Amniotic stem cell (primary cell): Measurements from ENCODE around the gene ZNF254.
"Not testable (repeated sequence)": the region's sequence is repeated elsewhere in the genome, so short reads cannot be mapped to it uniquely, and the experiment has no call there.

Experiments
- DNase-seq: peaks from one replicate; lab custom pipeline; 2025; lab: John Stamatoyannopoulos, UW

The ZNF254 gene

DNA sequence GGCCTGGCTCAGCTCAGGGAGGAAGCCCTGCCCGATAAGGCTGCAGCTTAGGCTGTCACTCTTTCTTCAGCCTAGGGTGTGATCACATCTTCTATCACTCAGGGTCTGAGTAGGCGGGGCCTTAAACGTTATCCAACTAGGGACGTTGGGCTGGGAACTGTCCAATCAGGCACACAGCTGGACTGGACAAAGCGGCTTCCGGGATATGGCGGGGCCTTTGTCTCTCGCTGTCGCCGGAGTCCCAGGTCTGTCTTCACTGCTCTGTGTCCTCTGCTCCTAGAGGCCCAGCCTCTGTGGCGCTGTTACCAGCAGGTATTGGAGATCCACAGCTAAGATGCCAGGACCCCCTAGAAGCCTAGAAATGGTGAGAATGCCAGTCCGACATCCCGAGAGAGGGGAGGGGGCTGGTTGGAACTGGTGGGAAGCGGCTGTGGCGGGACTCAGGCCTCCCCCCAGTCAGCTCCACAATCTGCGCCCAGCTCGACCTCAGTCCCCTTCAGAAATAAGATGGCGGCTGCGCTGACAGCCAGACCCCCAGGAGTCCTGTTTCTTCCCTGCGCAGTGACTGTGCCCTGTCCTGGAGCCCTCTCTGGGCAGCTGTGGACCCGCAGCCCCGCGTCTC, at the start of gene ZNF254:
ZNF254 (plus strand) TSS at position 214 of the 622 bp plus-strand sequence; CDS start at position 335, 121 bp downstream.
- DNase-seq: peak; percentile 93

DNA sequence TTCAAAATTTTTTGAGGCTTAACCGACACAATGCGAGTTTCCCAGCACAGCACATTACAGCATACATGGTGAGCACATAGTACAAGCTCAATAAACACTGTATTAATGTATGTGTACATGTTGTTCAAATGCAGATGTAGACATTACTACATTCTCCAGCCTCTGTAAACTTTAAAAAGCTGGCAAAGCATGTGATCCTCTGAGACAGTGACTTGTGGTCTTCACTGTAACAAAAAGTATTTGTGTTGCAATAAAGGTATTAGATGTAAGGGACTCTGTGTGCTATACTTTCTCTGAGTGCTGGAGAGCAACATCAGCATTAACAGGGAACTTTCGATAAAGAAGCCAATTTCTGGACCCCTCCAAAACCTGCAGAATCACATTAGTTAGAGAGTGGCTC, 46.4 kb upstream of the ZNF254 start:
- DNase-seq: no peak

DNA sequence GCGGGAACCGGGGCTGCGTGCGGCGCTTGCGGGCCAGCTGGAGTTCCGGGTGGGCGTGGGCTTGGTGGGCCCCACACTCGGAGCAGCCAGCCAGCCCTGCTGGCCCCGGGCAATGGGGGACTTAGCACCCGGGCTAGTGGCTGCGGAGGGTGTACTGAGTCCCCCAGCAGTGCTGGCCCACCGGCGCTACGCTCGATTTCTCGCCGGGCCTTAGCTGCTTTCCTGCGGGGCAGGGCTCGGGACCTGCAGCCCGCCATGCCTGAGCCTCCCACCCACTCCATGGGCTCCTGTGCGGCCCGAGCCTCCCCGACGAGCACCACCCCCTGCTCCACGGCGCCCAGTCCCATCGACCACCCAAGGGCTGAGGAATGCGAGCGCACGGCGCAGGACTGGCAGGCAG, 45.7 kb upstream of the ZNF254 start:
- DNase-seq: not testable (repeated sequence)

DNA sequence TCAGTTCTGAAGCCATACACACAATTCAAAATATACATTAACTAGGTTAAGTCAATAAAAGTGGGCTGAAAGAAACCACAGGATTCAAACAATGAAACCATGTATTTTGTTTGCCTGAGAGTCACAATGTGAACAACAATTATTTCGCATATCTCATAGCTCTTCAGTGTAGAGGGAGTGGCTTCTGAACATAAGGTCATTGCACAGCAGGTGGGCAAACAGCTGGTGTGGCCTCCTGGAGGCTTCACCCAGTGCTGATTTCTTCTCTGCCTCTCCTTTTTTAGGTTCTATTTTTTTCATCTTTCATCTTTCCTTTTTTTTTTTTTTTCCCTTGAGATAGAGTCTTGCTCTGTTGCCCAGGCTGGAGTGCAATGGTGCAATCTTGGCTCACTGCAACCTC, 40.4 kb upstream of the ZNF254 start:
- no peak for DNase-seq

DNA sequence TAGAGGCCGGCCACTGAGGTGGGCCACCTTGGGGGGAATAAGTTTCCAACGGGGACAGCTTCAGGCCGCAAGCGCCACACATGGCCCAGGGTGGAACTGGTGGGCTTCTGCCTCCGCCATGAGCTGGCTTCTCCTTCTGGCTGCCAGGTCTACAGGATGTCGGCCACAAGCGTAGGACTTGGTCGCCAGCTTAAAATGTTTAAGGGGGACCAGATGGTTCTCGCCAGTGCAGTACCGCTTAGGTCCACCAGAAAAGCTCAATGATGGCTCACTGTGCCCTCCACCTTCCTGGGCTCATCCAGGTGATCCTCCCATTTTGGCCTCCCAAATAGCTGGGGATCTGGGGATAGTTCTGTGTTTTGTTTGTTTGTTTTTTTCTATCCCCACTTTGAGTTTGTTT, 38.7 kb upstream of the ZNF254 start:
- DNase-seq: no peak

DNA sequence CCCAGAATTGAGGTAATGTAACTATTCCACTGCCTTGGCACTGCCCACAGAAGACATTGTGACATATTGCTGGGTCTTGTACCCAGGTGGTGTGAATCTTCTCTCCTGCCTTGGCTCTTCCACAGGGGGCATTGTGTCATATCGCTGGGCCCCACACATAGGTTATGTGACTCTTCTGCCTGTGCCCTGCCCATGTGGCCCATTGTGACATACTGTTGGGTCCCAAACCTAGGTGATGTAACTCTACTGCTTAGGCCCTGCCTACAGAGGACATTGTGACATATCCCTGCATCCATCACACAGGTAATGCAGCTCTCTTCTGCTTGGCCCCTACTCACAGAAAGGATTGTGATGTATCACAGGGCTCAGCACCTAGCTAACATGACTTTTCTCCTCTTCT, 37.5 kb upstream of the ZNF254 start:
- no peak for DNase-seq

DNA sequence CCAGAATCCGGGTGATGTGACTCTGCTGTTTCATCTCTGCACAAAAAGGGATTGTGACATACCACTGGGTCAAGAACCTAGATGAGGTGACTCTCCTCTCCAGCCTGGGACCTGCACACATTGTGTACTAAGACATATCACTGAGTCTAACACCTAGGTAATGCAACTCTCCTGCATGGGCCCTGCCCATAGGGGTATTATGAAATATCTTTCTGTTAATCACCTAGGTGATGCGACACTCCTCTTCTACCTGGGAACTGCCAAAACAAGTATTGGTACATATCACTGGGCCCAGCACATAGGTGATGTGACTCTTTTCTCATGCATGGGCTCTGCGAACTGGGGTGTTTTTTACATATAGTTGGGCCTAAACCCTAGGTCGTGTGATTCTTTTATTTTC, 35.5 kb upstream of the ZNF254 start:
- DNase-seq: no peak

DNA sequence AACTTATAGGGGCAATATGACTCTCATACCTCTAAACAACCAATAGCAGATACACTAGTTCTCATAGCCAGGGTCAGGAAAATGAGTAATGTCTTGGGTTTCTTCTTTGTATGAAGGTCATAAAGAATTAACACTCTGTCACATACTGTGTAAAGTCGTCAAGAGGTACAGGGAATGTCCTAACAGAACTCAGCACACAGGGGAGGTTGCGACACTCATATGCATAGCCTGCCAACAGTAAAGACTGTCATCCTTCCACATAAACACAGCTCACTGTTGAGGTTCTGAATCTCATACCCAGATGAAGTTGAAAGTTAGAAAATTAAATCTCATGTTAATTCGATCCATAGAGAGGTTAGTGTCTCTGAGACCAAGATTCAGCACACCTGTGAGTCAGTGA, 34.2 kb upstream of the ZNF254 start:
- DNase-seq: no peak

DNA sequence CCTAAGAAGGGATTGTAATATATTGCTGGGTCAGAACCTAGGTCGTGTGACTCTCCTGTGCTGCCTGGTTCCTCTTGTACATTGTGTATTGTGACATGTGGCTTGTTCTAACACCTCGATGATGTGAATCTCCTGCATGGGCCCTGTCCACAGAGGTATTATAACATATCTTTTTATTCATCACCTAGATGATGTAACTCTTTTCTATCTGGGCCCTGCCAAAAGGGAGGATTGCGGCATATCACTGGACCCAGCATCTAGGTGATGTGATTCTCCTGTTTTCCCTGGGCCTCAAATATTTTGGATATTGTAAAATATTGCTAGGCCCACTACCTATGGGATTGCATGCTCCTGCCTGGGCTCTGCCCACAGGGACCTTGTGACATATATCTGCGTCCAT, 33.4 kb upstream of the ZNF254 start:
- no peak for DNase-seq

DNA sequence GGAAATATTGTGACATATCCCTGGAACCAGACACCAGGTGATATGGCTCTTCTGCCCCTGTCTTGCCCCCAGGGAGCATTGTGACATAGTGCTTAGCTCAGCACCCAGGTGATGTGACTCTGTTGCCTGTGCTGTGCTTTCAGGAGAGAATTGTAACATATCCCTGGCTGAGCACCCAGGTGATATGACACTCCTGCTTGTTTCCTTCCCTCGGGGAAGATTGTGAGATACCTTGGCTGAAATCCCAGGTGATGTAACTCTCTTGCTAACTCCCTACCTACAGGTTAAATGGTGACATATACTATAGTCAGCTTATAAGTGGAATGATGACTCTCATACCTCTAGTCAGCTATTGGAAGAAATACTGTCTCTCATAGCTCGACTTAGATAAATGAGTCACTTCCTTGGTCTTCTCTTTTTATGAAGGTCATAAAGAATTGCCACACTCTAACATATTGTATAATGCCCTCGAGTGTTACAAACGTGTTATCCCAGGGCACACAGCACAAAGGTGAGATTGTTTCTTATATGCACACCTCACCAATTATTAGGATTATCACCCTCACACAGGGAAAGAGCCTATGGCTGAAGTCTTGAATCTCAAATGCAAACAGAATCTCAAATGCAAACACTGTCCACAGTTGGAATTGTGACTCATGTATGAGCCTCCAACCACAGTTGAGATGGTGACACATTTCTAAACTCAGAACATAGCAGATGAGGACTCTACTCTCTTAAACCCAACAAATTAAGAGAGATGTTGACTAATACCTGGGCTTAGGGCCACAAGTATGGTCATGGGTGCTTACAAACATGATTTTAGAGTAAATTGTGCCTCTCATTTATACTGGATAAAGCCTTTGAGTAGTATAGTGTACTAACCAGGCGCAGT, 32.7 kb upstream of the ZNF254 start:
- DNase-seq: peak; percentile 13

DNA sequence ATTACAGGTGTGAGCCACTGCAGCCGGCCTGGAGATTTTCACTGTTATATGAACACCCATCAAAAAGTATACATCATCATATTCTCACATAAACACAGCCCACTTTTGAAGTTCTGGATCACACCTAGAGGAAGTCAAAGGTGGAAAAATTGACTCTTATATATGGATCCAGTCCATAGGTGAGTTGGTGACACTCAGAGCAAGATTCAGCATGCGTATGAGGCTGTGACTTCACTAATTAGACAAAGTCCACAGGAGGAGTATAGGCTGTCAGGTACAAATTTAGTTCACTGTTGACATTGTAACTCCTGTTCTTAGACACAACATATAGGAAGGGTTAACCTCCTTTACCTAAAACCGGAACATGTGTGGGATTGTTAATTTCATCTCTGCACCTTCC, 31.4 kb upstream of the ZNF254 start:
- DNase-seq: no peak

DNA sequence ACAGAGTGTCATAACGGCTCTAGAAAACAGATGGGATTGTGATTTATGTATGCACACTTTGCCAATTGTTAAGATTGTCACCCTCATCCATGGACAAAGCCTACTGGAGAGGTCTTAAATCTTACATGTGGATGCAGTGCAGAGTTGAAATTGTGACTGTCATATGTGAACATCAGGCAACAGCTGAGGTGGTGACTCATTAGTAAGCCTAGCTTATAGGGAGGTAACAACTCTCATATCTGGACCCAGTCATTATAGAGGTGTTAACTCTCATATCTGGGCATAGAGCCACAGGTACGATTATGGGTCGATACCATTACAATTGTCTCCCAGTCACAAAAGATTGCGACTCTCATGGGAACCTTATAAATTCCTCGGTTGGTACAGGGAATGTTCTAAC, 29.8 kb upstream of the ZNF254 start:
- DNase-seq: no peak

DNA sequence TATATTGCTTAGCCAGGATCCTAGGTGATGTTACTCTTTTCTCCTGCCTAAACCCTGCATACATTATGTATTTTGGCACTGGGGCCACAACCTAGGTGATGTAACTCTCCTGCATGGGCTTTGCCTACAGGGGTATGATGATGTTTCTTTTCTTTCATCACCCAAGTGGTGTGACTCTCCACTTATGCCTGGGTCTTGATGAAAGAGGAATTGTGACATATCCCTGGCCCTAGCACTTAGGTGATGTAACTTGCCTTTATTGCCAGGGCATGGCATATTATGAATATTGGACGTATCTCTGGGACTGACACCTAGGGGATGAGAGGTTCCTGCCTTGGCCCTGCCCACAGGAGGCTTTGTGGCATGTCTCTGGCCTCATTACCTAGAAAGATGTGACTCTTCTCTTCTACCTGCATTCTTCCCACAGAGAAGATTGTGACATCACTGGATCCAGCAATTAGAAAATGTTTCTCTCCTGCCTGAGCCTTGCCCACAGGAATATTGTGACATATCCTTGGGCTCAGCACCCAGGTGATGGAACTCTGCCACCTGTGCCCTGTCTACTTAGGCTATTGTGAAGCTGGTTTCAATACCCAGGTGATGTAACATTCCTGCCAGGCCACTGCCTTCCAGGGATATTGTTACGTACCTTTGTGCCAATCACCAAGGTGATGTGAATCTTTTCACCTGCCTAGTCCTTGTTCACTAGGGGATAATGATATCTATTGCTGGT, 27.3 kb upstream of the ZNF254 start:
- DNase-seq: no peak

DNA sequence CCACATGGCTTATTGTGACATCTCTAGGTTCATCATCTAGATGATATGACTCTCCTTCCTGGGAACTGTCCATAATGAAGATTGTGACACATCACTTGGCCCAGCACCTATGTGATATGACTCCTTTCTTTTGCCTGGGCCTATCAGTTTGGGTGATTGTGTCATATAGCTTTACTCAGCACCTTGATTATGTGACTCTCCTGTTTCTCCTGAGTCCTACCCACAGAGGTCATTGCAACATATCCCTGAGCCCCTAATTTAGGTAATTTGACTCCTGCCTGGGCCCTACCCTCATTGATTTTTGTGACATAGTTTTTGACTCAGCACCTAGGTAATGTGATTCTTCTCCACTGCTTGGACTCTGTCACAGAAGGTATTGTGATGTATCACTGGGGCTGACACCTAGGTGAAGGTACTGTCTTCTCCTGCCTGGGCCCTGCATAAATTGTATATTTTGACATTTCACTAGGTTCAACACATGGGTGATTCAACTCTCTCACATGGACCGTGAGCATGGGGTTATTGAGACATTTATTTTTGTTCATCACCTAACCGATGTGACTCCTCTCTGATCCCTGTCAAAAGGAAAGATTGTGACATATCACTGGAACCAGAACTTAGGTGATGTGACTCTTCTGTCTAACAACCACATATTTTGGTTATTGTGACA, 26.2 kb upstream of the ZNF254 start:
- DNase-seq: no peak

DNA sequence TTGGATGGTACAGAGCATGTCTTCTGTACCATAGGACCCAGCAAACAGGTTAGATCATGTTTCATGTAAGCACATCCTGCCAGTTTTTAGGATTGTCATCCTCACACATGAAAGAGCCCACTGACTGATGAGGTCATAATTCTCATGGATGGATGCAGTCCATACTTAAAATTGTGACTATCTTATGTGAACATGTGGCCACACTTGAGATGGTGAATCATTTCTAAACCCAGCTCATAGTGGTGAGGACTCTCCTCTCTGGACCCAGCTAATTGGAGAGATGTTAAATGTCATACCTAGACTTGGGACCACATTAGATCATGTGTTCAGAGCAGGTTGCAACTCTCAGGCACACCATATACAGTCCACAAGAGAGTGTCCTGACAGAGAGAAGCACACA, 24.8 kb upstream of the ZNF254 start:
- DNase-seq: no peak

DNA sequence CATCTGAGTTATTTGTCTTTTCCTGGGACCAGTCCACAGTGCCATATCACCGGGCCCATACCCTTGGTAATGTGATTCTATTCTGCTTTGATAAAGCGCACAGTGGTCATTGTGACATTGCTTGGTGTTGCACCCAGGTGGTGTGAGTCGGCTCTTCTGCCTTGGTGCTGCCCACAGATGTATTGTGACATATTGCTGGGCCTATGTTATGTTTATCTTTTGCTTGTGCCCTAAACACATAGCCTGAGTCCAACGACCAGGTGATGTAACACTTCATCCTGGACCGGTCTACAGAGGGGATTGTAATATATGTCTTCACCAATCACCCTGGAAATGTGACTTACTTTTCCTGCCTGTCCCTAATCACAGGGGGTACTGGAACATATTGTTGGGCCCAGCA, 23.7 kb upstream of the ZNF254 start:
- no peak for DNase-seq

DNA sequence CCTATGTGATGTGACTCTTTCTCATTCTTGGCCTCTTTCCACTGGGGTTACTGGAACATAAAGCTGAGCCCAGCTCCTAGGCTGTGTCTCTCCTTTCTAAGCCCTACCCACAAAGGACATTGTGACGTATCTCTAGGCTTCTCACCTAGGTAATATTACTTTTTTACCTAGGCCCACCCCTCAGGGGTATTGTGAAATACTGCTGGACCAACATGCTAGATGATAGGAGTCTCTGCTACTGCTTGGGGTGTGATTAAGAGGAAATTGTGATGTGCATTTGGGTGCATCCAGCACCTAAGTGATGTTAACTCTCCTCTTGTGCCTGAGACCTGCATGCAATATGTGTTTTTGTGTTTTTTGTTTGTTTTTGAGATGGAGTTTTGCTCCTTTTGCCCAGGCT, 22.8 kb upstream of the ZNF254 start:
- no peak for DNase-seq

DNA sequence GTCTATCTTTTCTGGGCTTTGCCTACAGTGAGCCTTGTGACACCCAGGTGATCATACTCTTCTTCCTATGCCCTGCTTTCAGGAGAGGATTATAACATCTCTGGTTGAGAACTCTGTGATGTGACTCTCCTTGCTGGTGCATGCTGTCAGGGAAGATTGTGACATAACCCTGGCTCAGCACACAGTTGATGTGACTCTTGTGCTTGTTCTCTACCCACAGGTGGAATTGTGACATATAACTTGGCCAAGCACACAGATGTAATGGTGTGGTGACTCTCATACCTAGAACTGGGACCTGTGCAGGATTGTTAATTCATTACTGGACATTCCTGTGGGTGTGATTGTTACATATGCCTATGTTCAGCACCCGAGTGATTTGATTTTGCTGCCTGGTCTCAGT, 21.7 kb upstream of the ZNF254 start:
- no peak for DNase-seq

DNA sequence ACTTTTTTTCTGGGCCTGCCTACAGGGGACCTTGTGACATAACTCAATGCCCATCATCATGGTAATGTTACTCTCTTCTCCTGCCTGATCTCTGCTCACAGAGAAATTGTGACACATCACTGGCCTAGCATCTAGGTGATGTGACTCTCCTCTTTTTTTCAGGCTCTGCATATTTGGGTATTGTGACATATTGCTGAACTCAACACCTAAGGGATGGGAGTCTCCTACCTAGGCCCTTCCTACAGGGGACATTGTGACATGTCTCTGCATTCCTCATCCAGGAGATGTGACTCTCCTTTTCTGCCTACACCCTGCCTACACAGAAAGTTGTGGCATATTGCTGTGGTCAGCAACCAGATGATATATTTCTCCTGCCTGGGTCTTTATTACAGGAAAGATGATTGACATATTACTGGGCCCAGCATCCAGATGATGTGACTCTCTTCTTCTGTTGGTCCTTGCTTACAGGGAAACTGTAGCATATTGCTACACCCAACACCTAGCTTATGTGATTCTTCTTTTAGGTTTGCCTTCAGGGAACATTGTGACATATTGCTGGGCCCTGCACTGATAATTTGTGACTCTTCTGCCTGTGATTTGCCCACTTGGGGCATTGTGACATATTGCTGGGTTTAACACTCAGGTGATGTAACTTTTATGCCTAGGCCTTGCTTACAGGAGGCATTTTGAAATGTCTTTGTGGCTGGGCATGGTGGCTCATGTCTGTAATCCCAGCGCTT, 21.0 kb upstream of the ZNF254 start:
- DNase-seq: no peak

DNA sequence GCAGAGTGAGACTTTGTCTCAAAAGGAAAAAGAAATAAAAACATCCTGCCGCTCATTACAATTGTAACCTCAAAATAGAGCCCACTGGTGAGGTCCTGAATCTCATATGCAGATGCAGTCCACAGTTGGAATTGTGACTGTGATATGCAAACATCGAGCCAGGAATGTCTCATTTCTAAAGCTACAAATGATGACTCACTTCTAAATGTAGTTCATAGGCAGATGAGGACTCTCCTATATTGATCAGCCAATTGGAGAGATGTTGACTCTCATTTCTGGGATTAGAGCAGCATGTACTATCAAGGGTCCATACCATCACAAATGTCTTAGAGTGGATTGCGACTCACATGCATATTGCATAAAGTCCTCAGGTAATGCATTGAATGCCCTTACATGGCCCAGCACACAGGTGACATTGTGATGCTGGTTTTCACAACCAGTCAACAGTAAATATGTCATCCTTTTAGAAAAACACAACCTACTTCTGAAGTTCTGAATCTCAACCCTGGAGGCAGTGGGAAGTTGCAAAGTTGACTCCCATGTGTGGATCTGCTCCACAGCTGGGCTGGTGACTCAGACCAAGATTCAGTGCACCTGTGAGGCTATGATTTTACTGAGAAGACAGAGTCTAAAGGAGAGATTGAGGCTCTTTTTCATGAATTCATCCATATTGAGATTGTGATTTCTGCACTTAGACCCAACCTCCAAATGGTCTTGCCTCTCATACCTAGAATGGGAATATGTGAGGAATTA, 16.9 kb upstream of the ZNF254 start:
- no peak for DNase-seq

DNA sequence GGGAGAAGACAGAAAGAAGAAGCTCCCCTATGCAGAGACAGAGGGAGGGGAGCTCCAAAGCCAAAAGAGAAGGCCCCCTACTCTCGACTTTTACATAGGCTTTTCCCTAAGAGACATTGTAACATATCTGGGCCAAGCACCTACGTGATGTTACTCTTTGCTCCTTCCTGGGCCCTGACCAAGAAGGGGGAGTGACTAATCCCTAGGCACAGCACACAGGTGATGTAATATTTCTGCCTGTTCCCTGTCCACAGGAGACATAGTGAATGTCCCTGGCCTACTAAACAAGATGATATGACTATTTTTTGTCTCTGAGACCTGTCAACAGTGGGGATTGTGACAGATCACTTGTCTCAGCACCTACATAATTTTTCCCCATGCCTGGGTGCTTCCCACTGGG, 15.9 kb upstream of the ZNF254 start:
- no peak for DNase-seq
